Loucy (cell line): ENCODE results near the gene KIR3DL1.
"Not testable (repeated sequence)": the region's sequence is repeated elsewhere in the genome, so short reads cannot be mapped to it uniquely, and the experiment has no call there.

Experiments
- EZH2phosphoT487 ChIP-seq: fragments of 200-600 bp; IDR thresholded peaks from 2 replicates; pipeline ENCODE4 v1.6.1; 2018; ENCODE audit warnings: antibody characterized with exemption, mild to moderate bottlenecking, moderate library complexity, borderline replicate concordance
- TF ChIP-seq, protein P1 (sequence below): fragments of 200-600 bp; sonication (generic); conservative IDR thresholded peaks from 2 replicates; pipeline ENCODE4 v1.5.1; 2014; ENCODE audit warnings: mild to moderate bottlenecking, antibody characterized with exemption, low read length

- TF ChIP-seq, protein P1, sequence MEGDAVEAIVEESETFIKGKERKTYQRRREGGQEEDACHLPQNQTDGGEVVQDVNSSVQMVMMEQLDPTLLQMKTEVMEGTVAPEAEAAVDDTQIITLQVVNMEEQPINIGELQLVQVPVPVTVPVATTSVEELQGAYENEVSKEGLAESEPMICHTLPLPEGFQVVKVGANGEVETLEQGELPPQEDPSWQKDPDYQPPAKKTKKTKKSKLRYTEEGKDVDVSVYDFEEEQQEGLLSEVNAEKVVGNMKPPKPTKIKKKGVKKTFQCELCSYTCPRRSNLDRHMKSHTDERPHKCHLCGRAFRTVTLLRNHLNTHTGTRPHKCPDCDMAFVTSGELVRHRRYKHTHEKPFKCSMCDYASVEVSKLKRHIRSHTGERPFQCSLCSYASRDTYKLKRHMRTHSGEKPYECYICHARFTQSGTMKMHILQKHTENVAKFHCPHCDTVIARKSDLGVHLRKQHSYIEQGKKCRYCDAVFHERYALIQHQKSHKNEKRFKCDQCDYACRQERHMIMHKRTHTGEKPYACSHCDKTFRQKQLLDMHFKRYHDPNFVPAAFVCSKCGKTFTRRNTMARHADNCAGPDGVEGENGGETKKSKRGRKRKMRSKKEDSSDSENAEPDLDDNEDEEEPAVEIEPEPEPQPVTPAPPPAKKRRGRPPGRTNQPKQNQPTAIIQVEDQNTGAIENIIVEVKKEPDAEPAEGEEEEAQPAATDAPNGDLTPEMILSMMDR: not testable (repeated sequence)
- TF ChIP-seq EZH2phosphoT487: not testable (repeated sequence)
Observed at GRCh38 chr19:54858476-54858875, 42.2 kb downstream of the KIR3DL1 start.
